ENCODE measurements around the gene UBN2.

UBN2 gene

GRCh38 chr7:139231513-139232376 lies 708 bp downstream of the UBN2 start:
- DNase-seq (ENCODE audit: low spot score) = peak; percentile 23

- DNase-seq (ENCODE audit: low spot score) = no peak
Observed at GRCh38 chr7:139232377-139232717, 1.3 kb downstream of the UBN2 start.

- DNase-seq (ENCODE audit: low spot score) = no peak
Observed at GRCh38 chr7:139232904-139233303, 1.9 kb downstream of the UBN2 start.

- DNase-seq (ENCODE audit: low spot score) = no peak
Observed at GRCh38 chr7:139241258-139241657, 10.2 kb downstream of the UBN2 start.

- DNase-seq (ENCODE audit: low spot score) = no peak
Observed at GRCh38 chr7:139242741-139243281, 11.8 kb downstream of the UBN2 start.

- no peak for DNase-seq (ENCODE audit: low spot score)
Observed at GRCh38 chr7:139245401-139245800, 14.4 kb downstream of the UBN2 start.

GRCh38 chr7:139246494-139246893 lies 15.5 kb downstream of the UBN2 start:
- no peak for DNase-seq (ENCODE audit: low spot score)

GRCh38 chr7:139246905-139247304 lies 15.9 kb downstream of the UBN2 start:
- no peak for DNase-seq (ENCODE audit: low spot score)

GRCh38 chr7:139249179-139249810 lies 18.3 kb downstream of the UBN2 start:
- no peak for DNase-seq (ENCODE audit: low spot score)

- DNase-seq (ENCODE audit: low spot score) = no peak
Observed at GRCh38 chr7:139252451-139252850, 21.4 kb downstream of the UBN2 start.

GRCh38 chr7:139254281-139254680 lies 23.2 kb downstream of the UBN2 start:
- peak; percentile 46 for DNase-seq (ENCODE audit: low spot score)

GRCh38 chr7:139254728-139255127 lies 23.7 kb downstream of the UBN2 start:
- DNase-seq (ENCODE audit: low spot score) = no peak

- no peak for DNase-seq (ENCODE audit: low spot score)
Observed at GRCh38 chr7:139255290-139255689, 24.3 kb downstream of the UBN2 start.

- DNase-seq (ENCODE audit: low spot score) = no peak
Observed at GRCh38 chr7:139259142-139259541, 28.1 kb downstream of the UBN2 start.

- DNase-seq (ENCODE audit: low spot score) = no peak
Observed at GRCh38 chr7:139264220-139264619, 33.2 kb downstream of the UBN2 start.

GRCh38 chr7:139265673-139266072 lies 34.6 kb downstream of the UBN2 start:
- no peak for DNase-seq (ENCODE audit: low spot score)

GRCh38 chr7:139271718-139272628 lies 40.9 kb downstream of the UBN2 start:
- DNase-seq (ENCODE audit: low spot score) = no peak

GRCh38 chr7:139284252-139284896 lies 53.3 kb downstream of the UBN2 start:
- DNase-seq (ENCODE audit: low spot score) = no peak

- DNase-seq (ENCODE audit: low spot score) = no peak
Observed at GRCh38 chr7:139286144-139286543, 55.1 kb downstream of the UBN2 start.

GRCh38 chr7:139292821-139293220 lies 61.8 kb downstream of the UBN2 start:
- DNase-seq (ENCODE audit: low spot score) = no peak

GRCh38 chr7:139293534-139293933 lies 62.5 kb downstream of the UBN2 start:
- no peak for DNase-seq (ENCODE audit: low spot score)
